BLaER1 (cell line): ENCODE results near the gene CDCA5.

Source experiments
- H3K27ac ChIP-seq: shearing (Covaris generic); formaldehyde crosslinking; 2 replicates; pipeline ENCODE4 v1.8.1; 2022
- H3K27me3 ChIP-seq: shearing (Covaris generic); formaldehyde crosslinking; 2 replicates; pipeline ENCODE4 v1.8.1; 2022
- H3K36me3 ChIP-seq: shearing (Covaris generic); formaldehyde crosslinking; 2 replicates; pipeline ENCODE4 v1.8.1; 2022
- H3K4me1 ChIP-seq: shearing (Covaris generic); formaldehyde crosslinking; 2 replicates; pipeline ENCODE4 v1.8.1; 2022
- H3K4me2 ChIP-seq: shearing (Covaris generic); formaldehyde crosslinking; 2 replicates; pipeline ENCODE4 v1.8.1; 2022
- H3K4me3 ChIP-seq: shearing (Covaris generic); formaldehyde crosslinking; 2 replicates; pipeline ENCODE4 v1.8.1; 2022
- H3K9ac ChIP-seq: shearing (Covaris generic); formaldehyde crosslinking; 2 replicates; pipeline ENCODE4 v1.8.1; 2022
- H3K9me3 ChIP-seq: shearing (Covaris generic); formaldehyde crosslinking; 2 replicates; pipeline ENCODE4 v1.8.1; 2022
- H4K20me1 ChIP-seq: shearing (Covaris generic); formaldehyde crosslinking; 2 replicates; pipeline ENCODE4 v1.8.1; 2022
- Cebpa-rat ChIP-seq: shearing (Covaris generic); IDR thresholded peaks from 2 replicates; pipeline ENCODE4 v1.8.1; 2022

The CDCA5 gene

GRCh38 chr11:65090628-65091027 lies 6.8 kb upstream of the CDCA5 start:
- no peak for TF ChIP-seq Cebpa-rat
- no peaks in the 10 kb centered on the region for H3K27me3 ChIP-seq
- no peak overlapping the region for H3K4me3 ChIP-seq
- H4K20me1 ChIP-seq, result no peaks in the 10 kb centered on the region
- no peak overlapping the region for H3K27ac ChIP-seq
- H3K36me3 ChIP-seq, result peaks cover 43% of the 10 kb centered on the region
- H3K4me1 ChIP-seq, result peaks cover 9% of the 10 kb centered on the region; the same call in 1 of the 2 replicates
- peak overlapping the region; percentile 26; the same call in 1 of the 2 replicates for H3K4me2 ChIP-seq
- no peaks in the 10 kb centered on the region for H3K9me3 ChIP-seq
- H3K9ac ChIP-seq, result 0 out of 2 replicates have a peak overlapping the region, but pooled peaks have one; percentile 45

- Histone ChIP-seq H3K9me3 (no peaks in the 10 kb centered on the region), H3K27me3 (no peaks in the 10 kb centered on the region), H3K9ac (no peak overlapping the region), H3K36me3 (peaks cover 50% of the 10 kb centered on the region), H3K4me3 (no peak overlapping the region), H3K27ac (no peak overlapping the region), H3K4me2 (no peak overlapping the region), H3K4me1 (peaks cover 17% of the 10 kb centered on the region), H4K20me1 (no peaks in the 10 kb centered on the region; the same call in 1 of the 2 replicates)
- TF ChIP-seq Cebpa-rat, result no peak
These were observed 5.8 kb upstream of the CDCA5 start for GRCh38 chr11:65089621-65090020.

- no peak overlapping the region for H3K27ac ChIP-seq
- peaks cover 26% of the 10 kb centered on the region for H3K4me1 ChIP-seq
- no peaks in the 10 kb centered on the region for H3K9me3 ChIP-seq
- no peak overlapping the region for H3K9ac ChIP-seq
- no peak for TF ChIP-seq Cebpa-rat
- H3K36me3 ChIP-seq, result peaks cover 50% of the 10 kb centered on the region
- H3K4me2 ChIP-seq, result no peak overlapping the region
- H3K4me3 ChIP-seq, result no peak overlapping the region
- no peaks in the 10 kb centered on the region for H3K27me3 ChIP-seq
- no peaks in the 10 kb centered on the region; the same call in 1 of the 2 replicates for H4K20me1 ChIP-seq
These were observed 4.0 kb upstream of the CDCA5 start for GRCh38 chr11:65087827-65088226.

GRCh38 chr11:65087216-65087615 lies 3.4 kb upstream of the CDCA5 start:
- no peak overlapping the region for H3K9ac ChIP-seq
- peaks cover 32% of the 10 kb centered on the region for H3K4me1 ChIP-seq
- peaks cover 50% of the 10 kb centered on the region for H3K36me3 ChIP-seq
- no peak overlapping the region for H3K4me2 ChIP-seq
- no peak for TF ChIP-seq Cebpa-rat
- H3K4me3 ChIP-seq, result no peak overlapping the region
- H3K9me3 ChIP-seq, result no peaks in the 10 kb centered on the region
- H3K27ac ChIP-seq, result no peak overlapping the region
- H4K20me1 ChIP-seq, result no peaks in the 10 kb centered on the region; the same call in 1 of the 2 replicates
- no peaks in the 10 kb centered on the region for H3K27me3 ChIP-seq

- Histone ChIP-seq H3K4me1 (peaks cover 36% of the 10 kb centered on the region), H3K9me3 (no peaks in the 10 kb centered on the region), H3K27me3 (no peaks in the 10 kb centered on the region), H3K4me2 (no peak overlapping the region), H3K9ac (no peak overlapping the region), H3K27ac (no peak overlapping the region), H3K36me3 (peaks cover 54% of the 10 kb centered on the region), H4K20me1 (no peaks in the 10 kb centered on the region; the same call in 1 of the 2 replicates), H3K4me3 (no peak overlapping the region)
- no peak for TF ChIP-seq Cebpa-rat
These were observed 3.0 kb upstream of the CDCA5 start for GRCh38 chr11:65086809-65087208.

GRCh38 chr11:65085446-65085845 lies 1.6 kb upstream of the CDCA5 start:
- H4K20me1 ChIP-seq, result no peaks in the 10 kb centered on the region; the same call in 1 of the 2 replicates
- H3K27ac ChIP-seq, result no peak overlapping the region
- peaks cover 68% of the 10 kb centered on the region for H3K36me3 ChIP-seq
- no peaks in the 10 kb centered on the region for H3K27me3 ChIP-seq
- TF ChIP-seq Cebpa-rat, result no peak
- H3K4me3 ChIP-seq, result no peak overlapping the region
- peak overlapping the region; percentile 99 for H3K4me2 ChIP-seq
- peak overlapping the region; percentile 88; the same call in 1 of the 2 replicates for H3K9ac ChIP-seq
- no peaks in the 10 kb centered on the region for H3K9me3 ChIP-seq
- peaks cover 41% of the 10 kb centered on the region for H3K4me1 ChIP-seq

GRCh38 chr11:65084598-65085375 lies 947 bp upstream of the CDCA5 start:
- Histone ChIP-seq H3K36me3 (peaks cover 72% of the 10 kb centered on the region), H3K9ac (peak overlapping the region; percentile 88), H3K9me3 (no peaks in the 10 kb centered on the region), H3K4me3 (peak overlapping the region; percentile 85), H3K27me3 (no peaks in the 10 kb centered on the region), H3K27ac (peak overlapping the region; percentile 86), H3K4me2 (peak overlapping the region; percentile 99), H4K20me1 (no peaks in the 10 kb centered on the region; the same call in 1 of the 2 replicates), H3K4me1 (peaks cover 39% of the 10 kb centered on the region)
- no peak for TF ChIP-seq Cebpa-rat

- H3K27ac ChIP-seq, result peak overlapping the region; percentile 86
- peaks cover 14% of the 10 kb centered on the region; the same call in 1 of the 2 replicates for H4K20me1 ChIP-seq
- TF ChIP-seq Cebpa-rat, result no peak
- peak overlapping the region; percentile 85 for H3K4me3 ChIP-seq
- peak overlapping the region; percentile 88 for H3K9ac ChIP-seq
- H3K4me2 ChIP-seq, result peak overlapping the region; percentile 97
- H3K27me3 ChIP-seq, result no peaks in the 10 kb centered on the region
- peaks cover 71% of the 10 kb centered on the region for H3K36me3 ChIP-seq
- peaks cover 53% of the 10 kb centered on the region for H3K4me1 ChIP-seq
- no peaks in the 10 kb centered on the region for H3K9me3 ChIP-seq
These were observed 556 bp downstream of the CDCA5 start for GRCh38 chr11:65083134-65083833.

- Histone ChIP-seq H3K9me3 (no peaks in the 10 kb centered on the region), H3K4me3 (no peak overlapping the region), H3K4me1 (peaks cover 49% of the 10 kb centered on the region), H4K20me1 (peaks cover 30% of the 10 kb centered on the region; the same call in 1 of the 2 replicates), H3K4me2 (peak overlapping the region; percentile 49), H3K27ac (peak overlapping the region; percentile 40), H3K36me3 (peaks cover 66% of the 10 kb centered on the region), H3K27me3 (no peaks in the 10 kb centered on the region), H3K9ac (peak overlapping the region; percentile 52)
- TF ChIP-seq Cebpa-rat, result no peak
These were observed 5.0 kb downstream of the CDCA5 start for GRCh38 chr11:65078786-65079342.

- H3K4me2 ChIP-seq, result peak overlapping the region; percentile 49
- peak overlapping the region; percentile 40 for H3K27ac ChIP-seq
- H3K36me3 ChIP-seq, result peaks cover 66% of the 10 kb centered on the region
These were observed 5.7 kb downstream of the CDCA5 start for GRCh38 chr11:65078151-65078550.

More at GRCh38 chr11:65078151-65078550, 5.7 kb downstream of the CDCA5 start:
- H3K27me3 ChIP-seq, result no peaks in the 10 kb centered on the region
- no peak overlapping the region for H3K4me3 ChIP-seq
- no peak for TF ChIP-seq Cebpa-rat
- H4K20me1 ChIP-seq, result peaks cover 30% of the 10 kb centered on the region; the same call in 1 of the 2 replicates
- peak overlapping the region; percentile 52 for H3K9ac ChIP-seq
- no peaks in the 10 kb centered on the region for H3K9me3 ChIP-seq
- peaks cover 45% of the 10 kb centered on the region for H3K4me1 ChIP-seq
